ENCODE measurements around the gene HOXD13.

Gene HOXD13

DNA sequence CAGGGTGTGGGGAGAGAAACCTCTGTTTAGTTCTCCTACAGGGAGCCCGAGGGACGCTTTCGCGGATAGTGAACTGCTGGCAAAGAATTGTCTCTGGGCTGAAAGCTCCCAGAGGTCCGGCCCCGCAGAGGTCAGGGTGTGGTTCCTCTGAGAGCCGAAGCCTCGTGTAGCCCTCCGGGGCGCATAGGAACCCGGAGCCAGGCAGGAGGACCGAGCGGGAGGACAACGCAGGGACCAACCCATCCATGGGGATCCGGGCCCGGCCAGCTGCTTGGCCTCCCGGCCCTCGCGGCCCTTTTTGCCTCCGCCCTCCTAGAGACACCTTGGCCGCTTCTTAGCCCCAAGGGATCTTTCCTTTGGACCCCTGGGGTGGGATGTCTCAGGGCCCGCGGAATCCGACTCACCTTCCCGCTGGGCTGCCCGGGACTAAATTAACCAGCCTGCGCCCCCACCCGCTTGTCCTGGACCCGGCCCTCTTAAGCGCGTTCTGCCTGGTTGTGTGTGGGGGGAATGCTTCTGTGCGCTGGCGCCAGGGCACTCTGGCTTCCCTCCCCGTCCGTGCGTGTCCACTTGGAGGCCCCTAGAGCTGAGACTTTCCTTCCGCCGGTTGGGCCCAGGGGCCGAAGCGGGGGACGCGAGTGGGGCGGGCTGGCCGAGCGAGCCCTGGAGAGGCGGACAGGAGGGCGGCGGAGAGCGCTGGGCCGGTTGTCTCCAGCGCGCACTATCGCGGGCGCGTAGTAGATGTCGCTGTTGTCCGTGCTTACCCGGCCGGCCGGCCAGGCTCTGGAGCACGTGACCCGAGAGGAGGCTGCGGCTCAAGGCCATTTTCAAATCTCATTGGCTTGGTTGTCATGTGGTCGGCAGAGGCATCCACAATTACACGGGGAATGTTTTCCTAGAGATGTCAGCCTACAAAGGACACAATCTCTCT lies 23.6 kb downstream of the HOXD13 start, which contains the start of gene HOXD10:
Gene HOXD10 (plus strand): TSS at position 896 of the 931 bp plus-strand sequence. CDS start 56 bp downstream, outside the sequence.
- H3K27ac ChIP-seq: no peak within 1 kb of the TSS
- TF ChIP-seq ZFX (IDR thresholded peaks at IDR 0.05): no peak
- TF ChIP-seq, protein P1, sequence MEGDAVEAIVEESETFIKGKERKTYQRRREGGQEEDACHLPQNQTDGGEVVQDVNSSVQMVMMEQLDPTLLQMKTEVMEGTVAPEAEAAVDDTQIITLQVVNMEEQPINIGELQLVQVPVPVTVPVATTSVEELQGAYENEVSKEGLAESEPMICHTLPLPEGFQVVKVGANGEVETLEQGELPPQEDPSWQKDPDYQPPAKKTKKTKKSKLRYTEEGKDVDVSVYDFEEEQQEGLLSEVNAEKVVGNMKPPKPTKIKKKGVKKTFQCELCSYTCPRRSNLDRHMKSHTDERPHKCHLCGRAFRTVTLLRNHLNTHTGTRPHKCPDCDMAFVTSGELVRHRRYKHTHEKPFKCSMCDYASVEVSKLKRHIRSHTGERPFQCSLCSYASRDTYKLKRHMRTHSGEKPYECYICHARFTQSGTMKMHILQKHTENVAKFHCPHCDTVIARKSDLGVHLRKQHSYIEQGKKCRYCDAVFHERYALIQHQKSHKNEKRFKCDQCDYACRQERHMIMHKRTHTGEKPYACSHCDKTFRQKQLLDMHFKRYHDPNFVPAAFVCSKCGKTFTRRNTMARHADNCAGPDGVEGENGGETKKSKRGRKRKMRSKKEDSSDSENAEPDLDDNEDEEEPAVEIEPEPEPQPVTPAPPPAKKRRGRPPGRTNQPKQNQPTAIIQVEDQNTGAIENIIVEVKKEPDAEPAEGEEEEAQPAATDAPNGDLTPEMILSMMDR (conservative IDR thresholded peaks at IDR 0.05): no peak

DNA sequence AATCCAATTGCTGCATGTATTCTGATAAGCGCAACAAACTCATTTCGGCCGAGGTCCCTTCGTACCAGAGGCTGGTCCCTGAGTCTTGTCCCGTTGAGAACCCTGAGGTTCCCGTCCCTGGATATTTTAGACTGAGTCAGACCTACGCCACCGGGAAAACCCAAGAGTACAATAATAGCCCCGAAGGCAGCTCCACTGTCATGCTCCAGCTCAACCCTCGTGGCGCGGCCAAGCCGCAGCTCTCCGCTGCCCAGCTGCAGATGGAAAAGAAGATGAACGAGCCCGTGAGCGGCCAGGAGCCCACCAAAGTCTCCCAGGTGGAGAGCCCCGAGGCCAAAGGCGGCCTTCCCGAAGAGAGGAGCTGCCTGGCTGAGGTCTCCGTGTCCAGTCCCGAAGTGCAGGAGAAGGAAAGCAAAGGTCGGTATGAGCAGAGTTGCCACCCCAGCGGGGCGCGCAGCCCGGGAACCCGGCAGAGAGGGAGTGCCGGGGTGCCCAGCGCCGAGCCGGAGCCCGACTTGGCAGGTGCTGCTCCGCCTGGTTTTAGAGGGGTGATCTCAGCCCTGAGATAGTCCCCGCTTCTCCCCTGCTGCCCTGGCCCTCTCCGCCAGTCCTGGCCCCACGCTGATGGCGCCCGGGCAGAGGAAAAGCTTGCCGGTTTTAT lies 24.8 kb downstream of the HOXD13 start:
- no peak for TF ChIP-seq ZFX (IDR thresholded peaks at IDR 0.05)
- TF ChIP-seq, protein P1 (conservative IDR thresholded peaks at IDR 0.05): no peak

DNA sequence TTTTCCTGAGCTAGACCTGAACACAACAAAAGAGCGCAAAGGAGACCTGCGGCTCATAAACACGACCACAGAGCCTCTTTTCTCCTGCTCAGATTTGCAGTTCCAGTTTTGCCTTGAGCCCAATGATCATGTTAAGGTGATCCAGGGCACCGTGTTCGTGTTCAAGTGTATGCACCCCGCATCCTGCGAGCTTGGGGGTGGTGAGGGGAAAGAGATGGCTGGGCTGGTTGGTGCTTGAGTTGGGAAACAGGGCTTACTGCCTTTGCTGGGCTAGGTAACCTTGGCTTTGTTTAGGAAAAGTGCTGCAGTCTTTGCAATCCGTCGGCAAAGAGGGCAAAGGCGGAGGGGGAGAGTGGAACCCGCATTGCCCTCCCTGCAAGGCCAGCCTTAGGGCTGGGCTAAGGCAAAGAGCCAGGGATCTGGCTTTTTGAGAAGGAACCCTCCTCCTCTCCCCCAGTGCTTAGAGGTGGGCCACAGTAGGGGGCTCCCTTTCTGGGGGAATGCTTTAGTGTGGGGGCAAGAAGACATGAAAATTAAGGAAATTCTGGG lies 25.4 kb downstream of the HOXD13 start:
- H3K27ac ChIP-seq: no peak overlapping the region
- TF ChIP-seq, protein P1 (conservative IDR thresholded peaks at IDR 0.05): no peak
- no peak for TF ChIP-seq ZFX (IDR thresholded peaks at IDR 0.05)

More for the DNA sequence above, 24.8 kb downstream of the HOXD13 start:
- no peak overlapping the region for H3K27ac ChIP-seq

DNA sequence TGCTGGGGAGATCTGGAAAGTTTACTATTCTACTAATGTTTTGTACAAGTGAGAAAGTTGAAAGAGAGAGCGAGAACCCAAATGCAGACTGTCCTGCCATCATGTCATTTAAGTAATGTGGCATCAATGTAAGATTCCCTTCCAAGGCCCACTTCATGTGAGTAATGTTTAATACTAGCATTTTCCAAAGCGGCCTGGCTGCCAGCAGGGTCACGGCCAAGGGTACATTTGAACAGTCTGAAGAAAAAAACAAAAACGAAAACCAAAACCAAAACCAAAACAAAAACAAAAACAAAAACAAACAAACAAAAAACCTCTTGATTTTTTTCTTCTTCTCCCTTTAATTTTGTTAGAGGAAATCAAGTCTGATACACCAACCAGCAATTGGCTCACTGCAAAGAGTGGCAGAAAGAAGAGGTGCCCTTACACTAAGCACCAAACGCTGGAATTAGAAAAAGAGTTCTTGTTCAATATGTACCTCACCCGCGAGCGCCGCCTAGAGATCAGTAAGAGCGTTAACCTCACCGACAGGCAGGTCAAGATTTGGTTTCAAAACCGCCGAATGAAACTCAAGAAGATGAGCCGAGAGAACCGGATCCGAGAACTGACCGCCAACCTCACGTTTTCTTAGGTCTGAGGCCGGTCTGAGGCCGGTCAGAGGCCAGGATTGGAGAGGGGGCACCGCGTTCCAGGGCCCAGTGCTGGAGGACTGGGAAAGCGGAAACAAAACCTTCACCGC lies 26.2 kb downstream of the HOXD13 start:
- TF ChIP-seq, protein P1 (conservative IDR thresholded peaks at IDR 0.05): peak; percentile 80
- no peak for TF ChIP-seq ZFX (IDR thresholded peaks at IDR 0.05)
- H3K27ac ChIP-seq: no peak overlapping the region

DNA sequence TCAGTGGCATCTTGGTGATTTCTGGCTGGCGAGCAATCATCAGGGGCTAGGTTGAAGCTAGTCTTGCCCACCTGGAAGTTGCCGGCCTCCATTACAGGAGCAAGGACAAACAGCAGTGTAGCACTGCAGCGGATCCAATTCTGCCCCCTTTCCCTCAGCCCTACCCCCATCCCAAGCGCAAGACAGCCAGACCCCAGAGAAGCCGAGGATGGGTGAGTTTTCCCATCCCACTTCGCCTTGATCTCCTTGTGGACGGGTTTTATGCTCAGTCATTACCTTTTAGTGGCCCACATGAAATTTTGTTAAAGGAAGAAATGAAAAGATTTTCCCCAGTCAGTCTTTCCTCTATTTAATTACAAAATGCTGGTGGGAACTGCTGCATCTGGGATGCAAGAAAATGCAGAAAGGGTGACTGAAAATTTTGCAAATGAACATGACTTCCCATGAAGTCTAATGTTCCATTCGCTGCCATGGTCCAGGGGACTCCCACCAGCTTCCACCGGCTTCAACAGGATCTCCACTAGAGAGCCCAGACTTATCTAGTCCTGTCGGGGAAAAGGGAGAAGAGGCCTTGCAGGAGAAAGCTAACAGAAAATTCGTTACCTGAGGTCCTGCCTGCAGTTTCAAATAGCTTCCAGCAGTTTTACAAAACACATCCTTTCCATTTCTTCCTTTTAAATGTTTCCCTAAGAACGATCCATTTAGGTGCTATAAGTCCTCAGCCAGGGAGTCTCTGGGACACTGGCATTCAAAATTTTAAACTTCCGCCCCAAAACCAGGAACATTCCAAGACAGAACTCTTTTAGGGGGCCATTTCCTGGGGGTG lies 28.1 kb downstream of the HOXD13 start:
- no peak for TF ChIP-seq ZFX (IDR thresholded peaks at IDR 0.05)
- TF ChIP-seq, protein P1 (conservative IDR thresholded peaks at IDR 0.05): no peak
- no peak overlapping the region for H3K27ac ChIP-seq

- TF ChIP-seq, protein P1 (conservative IDR thresholded peaks at IDR 0.05): no peak
- TF ChIP-seq ZFX (IDR thresholded peaks at IDR 0.05): no peak
- no peak overlapping the region for H3K27ac ChIP-seq
Measured at GRCh38 chr2:176121190-176122051, 28.9 kb downstream of the HOXD13 start.
